ENCODE data around the gene VPS13D. TPM values are rescaled to one million over a fixed set of nuclear protein-coding genes. Genes with fewer than 3 reads are reported as not detected.

The VPS13D gene
- total and polyA plus RNA-seq, 2 of the 4 experiments (the other 2 are of a cell fraction): 9.0 to 16.3 TPM

GRCh38 chr1:12189328-12189682 is 40.5 kb upstream of the VPS13D start:
- Histone ChIP-seq H2AK9ac (replicated peaks; ENCODE audit: low read depth, low read length, poor library complexity) (peak overlapping the region; percentile 36), H3K9ac (ENCODE audit: low read depth, low read length) (no peak overlapping the region), H3K27me3 (ENCODE audit: control insufficient read depth, insufficient read depth, low read length) (no peaks in the 10 kb centered on the region), H3K9me3 (ENCODE audit: control insufficient read depth, insufficient read depth, low read length) (no peaks in the 10 kb centered on the region), H4K5ac (ENCODE audit: low read depth, low read length) (no peak overlapping the region), H3K36me3 (ENCODE audit: control insufficient read depth, insufficient read depth, low read length) (peaks cover 17% of the 10 kb centered on the region), H3K14ac (replicated peaks; ENCODE audit: low read depth, low read length) (no peak overlapping the region), H2BK20ac (ENCODE audit: low read depth, low read length) (no peak overlapping the region), H3K23ac (ENCODE audit: low read depth, low read length) (no peak overlapping the region), H3K4me3 (ENCODE audit: insufficient read depth, low read depth, low read length) (no peak overlapping the region), H3K9me1 (ENCODE audit: insufficient read depth, low read length) (no peaks in the 10 kb centered on the region), H2AK5ac (ENCODE audit: low read depth, low read length) (no peak overlapping the region), H4K91ac (ENCODE audit: insufficient read depth, low read depth, low read length) (no peak overlapping the region), H4K8ac (ENCODE audit: low read depth in 2 of 2, low read length in 2 of 2) (no peak overlapping the region), H2BK5ac (ENCODE audit: low read depth, low read length, poor library complexity, severe bottlenecking) (no peak overlapping the region), H3K4ac (ENCODE audit: low read depth, low read length) (no peak overlapping the region), H3K4me1 (ENCODE audit: control insufficient read depth, insufficient read depth, low read length) (peaks cover 24% of the 10 kb centered on the region), H3K4me2 (ENCODE audit: low read depth, low read length) (no peak overlapping the region), H3K56ac (ENCODE audit: extremely low read depth, insufficient read depth, low read length) (no peak overlapping the region), H2BK120ac (ENCODE audit: low read depth, low read length) (no peak overlapping the region), H2AFZ (replicated peaks; ENCODE audit: low read length, poor library complexity) (peak overlapping the region; percentile 14), H2BK15ac (ENCODE audit: low read depth, low read length) (no peak overlapping the region), H4K20me1 (ENCODE audit: insufficient read depth, low read length) (no peaks in the 10 kb centered on the region), H3K79me1 (ENCODE audit: low read depth in 1 of 2, low read length in 2 of 2) (peaks cover 0 to 4% of the 10 kb centered on the region in 2 experiments; a peak in 3 of 4 replicates), H3K27ac (ENCODE audit: insufficient read depth, low read length) (no peak overlapping the region), H3K18ac (ENCODE audit: low read depth, low read length) (no peak overlapping the region)
- dilution Hi-C loops (cut with HindIII; ENCODE audit: low sequenced_read_pairs, unreplicated experiment): no loop called here
- intact Hi-C loops (cut with micrococcal nuclease): no loop called here
- DNase-seq: no peak
- BruUV-seq (replicated peaks): no TSS peak
- TF ChIP-seq RAD21 (IDR thresholded peaks at IDR 0.05; ENCODE audit: low read length) (no peak), CTCF (conservative IDR thresholded peaks at IDR 0.05; ENCODE audit: low read depth, low read length) (no peak), NFE2L2 (IDR thresholded peaks at IDR 0.05; ENCODE audit: low read depth, low read length) (no peak)
- no peak for ATAC-seq (ENCODE audit: low read depth)
- in situ Hi-C loops (cut with MboI; ENCODE audit: low sequenced_read_pairs): no loop called here
- ChIA-PET POLR2A (ENCODE audit: unreplicated experiment) (no interaction called here), CTCF (interaction anchor here (2.6 kb wide), 1 partner anchor 65 kb away, joined by 10 read pairs; no protein-coding TSS in a partner anchor)
- WGBS, 2 experiments (ENCODE audit: extremely low coverage in 2 of 2, insufficient read length in 1 of 2): 67% methylated on average over 3 of the region's 5 CpGs; no CpG with 5 or more reads in 1 of the 2 experiments
